Thyroid gland (tissue), 4 donors: ENCODE measurements around the gene KCNQ1.

Experiments
- CTCF ChIP-seq, 6 experiments: fragments of 200-600 bp in 3 of 6; fragments of 450-650 bp in 3 of 6; sonication (generic) in 3 of 6; IDR thresholded peaks; one replicate each; pipeline ENCODE4 v1.5.1; 2016 to 2019; ENCODE audit warnings: antibody characterized with exemption in 6 of 6, mild to moderate bottlenecking in 2 of 6, inconsistent platforms in 1 of 6, moderate library complexity in 1 of 6
- POLR2A ChIP-seq, 2 donors: fragments of 450-650 bp; IDR thresholded peaks; one replicate each; pipeline ENCODE4 v1.6.1; 2017; ENCODE audit warnings: antibody characterized with exemption in 2 of 2, mild to moderate bottlenecking in 2 of 2, moderate library complexity in 1 of 2

- no peak for TF ChIP-seq POLR2A (IDR thresholded peaks at IDR 0.05)
- TF ChIP-seq CTCF (IDR thresholded peaks at IDR 0.05) = no peak
Observed at GRCh38 chr11:2748814-2749554, 304.2 kb downstream of the KCNQ1 start.
